Measurements from ENCODE around the gene PLAC1. TPM values are rescaled to one million over a fixed set of nuclear protein-coding genes. Genes with fewer than 3 reads are reported as not detected.

PLAC1 gene
- polyA plus RNA-seq, 1 donor from 2014 or later, result not detected

- TF ChIP-seq CTCF (IDR thresholded peaks at IDR 0.05; ENCODE audit: poor library complexity, severe bottlenecking) (no peak), EZH2 (IDR thresholded peaks at IDR 0.05; ENCODE audit: borderline replicate concordance, insufficient read depth, low read length, poor library complexity, severe bottlenecking) (no peak), TAF1 (IDR thresholded peaks at IDR 0.05; ENCODE audit: low read depth) (no peak), MXI1 (conservative IDR thresholded peaks at IDR 0.05; ENCODE audit: poor library complexity, severe bottlenecking) (no peak), RAD21 (conservative IDR thresholded peaks at IDR 0.05) (no peak), REST (IDR thresholded peaks at IDR 0.05; ENCODE audit: borderline replicate concordance) (no peak), EP300 (conservative IDR thresholded peaks at IDR 0.05; ENCODE audit: poor library complexity, severe bottlenecking) (no peak), SMC3 (conservative IDR thresholded peaks at IDR 0.05; ENCODE audit: poor library complexity) (no peak), POLR2AphosphoS5 (IDR thresholded peaks at IDR 0.05) (no peak)
- Histone ChIP-seq H3K4me3 (ENCODE audit: low read length) (no peak overlapping the region), H3K79me2 (replicated peaks; ENCODE audit: insufficient read depth, low read length) (no peaks in the 10 kb centered on the region), H3K9ac (ENCODE audit: low read length) (no peak overlapping the region), H3K9me3 (ENCODE audit: low read length) (no peaks in the 10 kb centered on the region), H3K4me2 (ENCODE audit: low read length) (no peak overlapping the region), H3K36me3 (ENCODE audit: insufficient read depth, low read length) (no peaks in the 10 kb centered on the region), H4K20me1 (ENCODE audit: insufficient read depth) (no peaks in the 10 kb centered on the region), H3K27ac (ENCODE audit: low read length) (no peak overlapping the region), H3K9me2 (ENCODE audit: insufficient read depth, low read length) (no peaks in the 10 kb centered on the region), H3F3A (ENCODE audit: insufficient read depth, low read length, poor library complexity, severe bottlenecking) (no peaks in the 10 kb centered on the region), H3K27me3 (ENCODE audit: insufficient read depth, low read depth, low read length) (no peaks in the 10 kb centered on the region), H2AFZ (ENCODE audit: low read depth, low read length) (no peak overlapping the region)
Measured at GRCh38 chrX:134607523-134607922, 50.7 kb downstream of the PLAC1 start.

- Histone ChIP-seq H2AFZ (ENCODE audit: low read depth, low read length) (no peak overlapping the region), H3K27me3 (ENCODE audit: insufficient read depth, low read depth, low read length) (no peaks in the 10 kb centered on the region), H3K4me2 (ENCODE audit: low read length) (no peak overlapping the region), H3F3A (ENCODE audit: insufficient read depth, low read length, poor library complexity, severe bottlenecking) (no peaks in the 10 kb centered on the region), H3K9ac (ENCODE audit: low read length) (no peak overlapping the region), H3K4me3 (ENCODE audit: low read length) (no peak overlapping the region), H3K79me2 (replicated peaks; ENCODE audit: insufficient read depth, low read length) (no peaks in the 10 kb centered on the region), H3K9me3 (ENCODE audit: low read length) (no peaks in the 10 kb centered on the region), H3K36me3 (ENCODE audit: insufficient read depth, low read length) (no peaks in the 10 kb centered on the region), H3K9me2 (ENCODE audit: insufficient read depth, low read length) (no peaks in the 10 kb centered on the region), H4K20me1 (ENCODE audit: insufficient read depth) (no peaks in the 10 kb centered on the region), H3K27ac (ENCODE audit: low read length) (no peak overlapping the region)
- no peak for TF ChIP-seq REST (IDR thresholded peaks at IDR 0.05; ENCODE audit: borderline replicate concordance)
- no peak for TF ChIP-seq EP300 (conservative IDR thresholded peaks at IDR 0.05; ENCODE audit: poor library complexity, severe bottlenecking)
- no peak for TF ChIP-seq MXI1 (conservative IDR thresholded peaks at IDR 0.05; ENCODE audit: poor library complexity, severe bottlenecking)
Measured at GRCh38 chrX:134604701-134605311, 53.5 kb downstream of the PLAC1 start.
